ENCODE results near the gene CACNA1E. TPM values are rescaled to one million over a fixed set of nuclear protein-coding genes. Genes with fewer than 3 reads are reported as not detected.

Gene CACNA1E
- total RNA-seq, 4 donors from 2014 or later, result 0.03 to 0.15 TPM; not detected in 2

GRCh38 chr1:181499825-181500224, 16.5 kb downstream of the CACNA1E start:
- intact Hi-C loops (cut with DNase I; ENCODE audit: low total_unique reads), result no loop called here
- no peak for DNase-seq (ENCODE audit: low spot score in 2 of 2)
- WGBS, 2 donors, result 53 to 75% methylated on average over 4 of the region's 4 CpGs
- no peak overlapping the region for H3K4me3 ChIP-seq (ENCODE audit: low read depth, poor library complexity, severe bottlenecking)
- TF ChIP-seq POLR2A (IDR thresholded peaks at IDR 0.05), result no peak
- TF ChIP-seq, protein P1, sequence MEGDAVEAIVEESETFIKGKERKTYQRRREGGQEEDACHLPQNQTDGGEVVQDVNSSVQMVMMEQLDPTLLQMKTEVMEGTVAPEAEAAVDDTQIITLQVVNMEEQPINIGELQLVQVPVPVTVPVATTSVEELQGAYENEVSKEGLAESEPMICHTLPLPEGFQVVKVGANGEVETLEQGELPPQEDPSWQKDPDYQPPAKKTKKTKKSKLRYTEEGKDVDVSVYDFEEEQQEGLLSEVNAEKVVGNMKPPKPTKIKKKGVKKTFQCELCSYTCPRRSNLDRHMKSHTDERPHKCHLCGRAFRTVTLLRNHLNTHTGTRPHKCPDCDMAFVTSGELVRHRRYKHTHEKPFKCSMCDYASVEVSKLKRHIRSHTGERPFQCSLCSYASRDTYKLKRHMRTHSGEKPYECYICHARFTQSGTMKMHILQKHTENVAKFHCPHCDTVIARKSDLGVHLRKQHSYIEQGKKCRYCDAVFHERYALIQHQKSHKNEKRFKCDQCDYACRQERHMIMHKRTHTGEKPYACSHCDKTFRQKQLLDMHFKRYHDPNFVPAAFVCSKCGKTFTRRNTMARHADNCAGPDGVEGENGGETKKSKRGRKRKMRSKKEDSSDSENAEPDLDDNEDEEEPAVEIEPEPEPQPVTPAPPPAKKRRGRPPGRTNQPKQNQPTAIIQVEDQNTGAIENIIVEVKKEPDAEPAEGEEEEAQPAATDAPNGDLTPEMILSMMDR (IDR thresholded peaks at IDR 0.05), result no peak

GRCh38 chr1:181500636-181501035, 17.3 kb downstream of the CACNA1E start:
- H3K4me3 ChIP-seq (ENCODE audit: low read depth, poor library complexity, severe bottlenecking), result no peak overlapping the region
- no peak for DNase-seq (ENCODE audit: low spot score in 2 of 2)
- TF ChIP-seq, protein P1 (IDR thresholded peaks at IDR 0.05), result no peak
- no peak for TF ChIP-seq POLR2A (IDR thresholded peaks at IDR 0.05)
- intact Hi-C loops (cut with DNase I; ENCODE audit: low total_unique reads), result no loop called here
- WGBS, 2 donors, result 44 to 60% methylated on average over 2 of the region's 2 CpGs

DNA sequence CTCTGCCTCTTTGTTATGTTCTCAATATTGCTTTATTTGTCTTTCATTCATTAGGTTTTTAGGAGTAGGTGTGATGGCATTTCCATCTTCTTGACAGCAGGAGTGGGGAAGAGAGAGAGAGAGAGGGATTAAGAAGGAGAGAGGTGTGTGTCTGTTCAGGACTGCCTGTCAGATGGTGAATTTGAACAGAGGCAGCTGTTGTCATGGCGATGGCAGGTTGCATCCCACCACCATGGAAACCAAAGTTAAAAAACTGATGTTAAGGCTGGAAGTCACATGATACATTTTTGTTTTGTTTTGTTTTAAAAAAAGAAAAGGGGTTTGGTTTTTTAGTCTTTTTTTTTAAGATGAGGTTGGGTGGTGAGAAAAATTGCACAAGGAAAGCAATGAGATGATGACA, 18.3 kb downstream of the CACNA1E start:
- 88 to 92% methylated on average over 1 of the region's 1 CpG for WGBS, 2 donors
- no peak for TF ChIP-seq POLR2A (IDR thresholded peaks at IDR 0.05)
- TF ChIP-seq, protein P1 (IDR thresholded peaks at IDR 0.05), result no peak
- intact Hi-C loops (cut with DNase I; ENCODE audit: low total_unique reads), result no loop called here
- no peak overlapping the region for H3K4me3 ChIP-seq (ENCODE audit: low read depth, poor library complexity, severe bottlenecking)
- DNase-seq (ENCODE audit: low spot score in 2 of 2), result no peak

GRCh38 chr1:181503171-181503810, 20.0 kb downstream of the CACNA1E start:
- no peak for DNase-seq (ENCODE audit: low spot score in 2 of 2)
- no peak overlapping the region for H3K4me3 ChIP-seq (ENCODE audit: low read depth, poor library complexity, severe bottlenecking)
- 67 to 70% methylated on average over 6 of the region's 6 CpGs for WGBS, 2 donors
- intact Hi-C loops (cut with DNase I; ENCODE audit: low total_unique reads), result no loop called here
- TF ChIP-seq, protein P1 (IDR thresholded peaks at IDR 0.05), result no peak
- TF ChIP-seq POLR2A (IDR thresholded peaks at IDR 0.05), result no peak

DNA sequence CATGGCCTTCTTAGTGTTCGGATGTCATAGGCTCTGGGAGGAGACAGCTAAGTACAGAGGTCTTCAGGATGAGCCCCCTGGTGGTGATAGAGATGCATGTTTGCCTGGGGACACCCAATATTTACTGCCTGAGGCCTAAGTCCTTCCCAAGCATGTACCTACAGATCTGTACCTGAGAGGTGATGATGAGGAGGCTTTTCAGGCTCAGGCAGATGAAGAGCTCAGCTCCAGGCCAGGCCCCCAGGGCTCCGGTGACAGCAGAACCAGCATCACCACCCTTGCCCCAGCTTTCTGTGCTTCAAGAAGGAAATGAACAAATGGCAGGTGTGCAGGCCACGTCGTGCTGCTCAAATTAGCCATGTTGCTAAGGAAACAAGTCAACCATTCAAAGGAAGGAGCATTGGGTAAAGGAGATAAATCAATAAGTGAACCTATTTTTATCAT, 21.1 kb downstream of the CACNA1E start:
- no peak overlapping the region for H3K4me3 ChIP-seq (ENCODE audit: low read depth, poor library complexity, severe bottlenecking)
- WGBS, 2 donors, result 59 to 70% methylated on average over 4 of the region's 4 CpGs
- TF ChIP-seq, protein P1 (IDR thresholded peaks at IDR 0.05), result no peak
- TF ChIP-seq POLR2A (IDR thresholded peaks at IDR 0.05), result no peak
- intact Hi-C loops (cut with DNase I; ENCODE audit: low total_unique reads), result no loop called here
- no peak for DNase-seq (ENCODE audit: low spot score in 2 of 2)

Data from lower leg skin (tissue), 4 donors.